GM21528 (cell line): ENCODE results near the gene TXNDC2.
A peak's percentile ranks its signal among the peaks of the same experiment; 100 is the strongest.

Experiments used
- ATAC-seq: cut with Tn5 transposase; IDR thresholded peaks from one replicate; pipeline ENCODE4 v1.9.1; 2021; ENCODE audit warnings: mild to moderate bottlenecking, moderate library complexity; ENCODE audit not compliant: unreplicated experiment, low FRiP score

Gene TXNDC2

DNA sequence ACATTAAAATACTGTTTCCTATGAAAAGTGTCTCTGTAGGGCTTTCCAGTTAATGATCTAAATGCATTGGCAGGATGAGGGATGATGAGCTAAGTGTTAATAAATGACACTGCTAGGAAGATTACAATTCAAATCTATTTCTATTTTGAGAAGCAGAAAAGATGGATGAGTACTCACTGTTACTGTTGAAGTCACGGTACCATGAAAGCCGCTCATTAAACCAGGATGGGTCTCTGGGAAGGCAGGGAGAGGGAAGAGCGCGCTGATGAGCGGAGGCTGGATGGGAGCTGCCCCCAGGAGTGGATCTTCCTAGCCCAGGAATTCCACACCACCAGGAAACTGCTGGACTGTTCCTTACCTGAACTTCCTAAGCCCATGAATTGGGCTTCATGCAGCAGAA, 27.1 kb upstream of the TXNDC2 start:
- ATAC-seq: no peak

DNA sequence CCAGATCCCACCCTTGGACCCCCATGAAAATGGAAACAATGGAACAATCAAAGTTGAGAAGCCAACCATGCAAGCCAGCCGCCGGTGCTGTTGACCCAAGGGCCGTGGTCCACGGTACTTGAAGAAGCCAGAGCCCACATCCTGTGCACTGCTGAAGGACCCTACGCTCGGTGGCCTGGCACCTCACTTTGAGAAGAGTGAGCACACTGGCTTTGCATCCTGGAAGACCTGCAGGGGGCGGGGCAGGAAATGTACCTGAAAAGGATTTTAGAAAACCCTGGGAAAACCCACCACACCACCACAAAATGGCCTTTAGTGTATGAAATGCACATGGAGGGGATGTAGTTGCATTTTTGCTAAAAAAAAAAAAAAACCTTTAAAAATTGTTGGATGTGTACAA, 26.5 kb upstream of the TXNDC2 start:
- no peak for ATAC-seq

DNA sequence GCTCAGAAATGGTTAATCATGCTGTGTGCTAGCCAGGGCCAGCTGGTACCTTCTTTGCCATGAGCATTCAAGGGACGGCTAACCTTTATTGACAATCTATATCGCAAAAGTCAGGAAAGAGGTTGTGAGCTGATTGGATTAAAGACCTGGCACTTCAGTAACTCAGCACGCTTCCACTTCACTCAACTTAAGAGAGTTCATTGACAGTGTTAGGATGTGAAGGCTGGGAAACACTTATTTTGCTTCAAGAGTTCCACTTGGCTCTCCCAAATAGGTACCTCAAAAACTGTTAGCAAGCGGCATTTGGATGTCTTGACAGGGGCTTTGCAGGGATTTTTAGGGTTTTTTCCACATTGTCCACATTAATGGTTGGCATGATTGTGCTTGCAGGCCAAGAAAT, 25.1 kb upstream of the TXNDC2 start:
- ATAC-seq: no peak

DNA sequence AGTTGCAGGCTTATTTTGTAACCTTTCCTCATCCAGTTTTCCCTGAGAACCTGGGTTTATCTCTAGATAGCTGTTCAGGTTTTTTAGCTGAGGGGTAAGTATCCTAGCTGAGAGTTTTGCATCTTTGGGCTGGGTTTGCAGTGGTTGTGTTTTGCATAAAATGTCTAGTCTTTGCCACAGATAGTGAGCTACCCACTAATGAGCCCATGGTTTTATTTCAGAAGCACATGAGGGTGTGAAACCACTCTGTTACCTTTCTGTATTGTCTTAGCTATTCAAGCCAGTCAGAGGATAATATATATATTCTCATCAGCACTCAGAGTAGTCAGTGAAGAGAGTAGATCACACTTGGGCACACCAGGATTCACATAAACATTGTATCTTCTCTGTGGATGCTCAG, 24.6 kb upstream of the TXNDC2 start:
- no peak for ATAC-seq

DNA sequence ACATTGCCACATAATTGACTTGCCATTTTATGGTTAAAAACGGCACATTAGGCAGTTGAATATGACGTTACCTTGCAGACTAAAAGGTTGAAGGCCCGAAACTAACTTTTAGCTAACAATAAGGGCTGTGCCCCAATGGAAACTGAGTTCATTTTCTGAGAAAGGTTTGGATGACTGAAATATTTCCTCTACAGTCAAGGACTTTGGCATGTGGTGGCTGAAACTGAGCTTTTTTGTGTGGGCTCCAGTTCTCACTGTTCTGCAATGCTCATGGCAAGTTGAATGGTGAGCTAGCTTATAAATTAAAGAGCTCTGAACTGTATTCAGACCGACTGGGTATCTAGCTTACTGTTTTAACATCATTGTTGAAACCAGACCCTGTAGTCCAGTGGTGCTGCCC, 23.8 kb upstream of the TXNDC2 start:
- ATAC-seq: peak; percentile 79

DNA sequence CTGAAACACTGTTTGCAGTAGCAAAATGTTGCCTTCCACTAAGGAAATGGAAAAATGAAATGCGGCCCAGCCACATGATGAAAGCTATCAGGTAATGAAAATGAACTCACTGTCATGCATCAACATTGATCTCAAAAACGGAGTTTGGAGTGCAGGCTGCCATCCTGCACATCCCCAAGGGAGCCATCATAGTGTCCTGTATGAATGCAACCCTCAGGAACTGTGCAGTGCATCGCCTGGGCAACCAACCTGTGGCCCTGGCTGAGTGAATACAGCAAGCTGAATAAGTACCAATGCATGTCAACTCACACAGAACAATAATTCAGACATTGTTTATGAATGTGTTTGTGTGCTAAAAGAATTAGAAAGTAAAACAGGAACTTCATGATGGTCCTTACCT, 23.1 kb upstream of the TXNDC2 start:
- no peak for ATAC-seq

DNA sequence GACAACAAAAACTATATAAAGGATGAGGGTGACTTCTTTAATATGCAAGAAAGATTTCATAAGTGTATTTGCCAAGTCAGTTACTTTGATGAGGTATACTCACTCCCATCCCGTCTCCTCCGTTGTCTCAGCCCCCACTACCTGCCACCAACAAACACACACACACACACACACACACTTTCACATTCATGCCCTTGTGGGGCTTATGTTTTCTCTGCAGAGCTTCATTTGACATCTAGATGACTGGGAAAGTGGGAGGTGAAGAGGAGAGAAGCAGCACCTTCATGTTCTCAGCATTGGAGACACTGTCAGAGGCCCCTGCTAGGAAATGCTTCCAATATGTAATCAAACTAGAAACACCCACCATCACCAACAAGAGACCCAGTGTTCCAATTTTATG, 22.5 kb upstream of the TXNDC2 start:
- ATAC-seq: no peak

DNA sequence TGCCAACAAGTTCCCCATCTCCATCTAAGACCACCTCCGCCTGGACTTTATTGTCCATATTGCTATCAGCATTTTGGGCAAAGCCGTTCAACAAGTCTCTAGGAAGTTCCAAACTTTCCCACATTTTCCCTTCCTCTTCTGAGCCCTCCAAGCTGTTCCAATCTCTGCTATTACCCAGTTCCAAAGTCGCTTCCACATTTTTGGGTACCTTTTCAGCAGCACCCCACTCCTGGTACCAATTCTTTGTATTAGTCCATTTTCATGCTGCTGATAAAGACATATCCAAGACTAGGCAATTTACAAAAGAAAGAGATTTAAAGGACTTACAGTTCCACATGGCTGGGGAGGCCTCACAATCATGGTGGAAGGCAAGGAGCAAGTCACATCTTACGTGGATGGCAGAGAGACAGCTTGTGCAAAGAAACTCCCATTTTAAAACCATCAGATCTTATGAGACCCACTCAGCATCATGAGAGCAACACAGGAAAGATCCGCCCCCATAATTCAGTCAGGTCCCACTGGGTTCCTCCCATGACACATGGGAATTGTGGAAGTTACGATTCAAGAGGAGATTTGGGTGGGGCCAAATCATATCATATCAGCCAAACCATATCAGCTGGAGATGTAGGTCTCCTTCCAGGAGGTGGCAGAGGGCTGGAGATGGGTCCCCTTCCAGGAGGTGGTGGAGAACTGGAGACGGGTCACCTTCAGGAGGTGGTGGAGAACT, 19.8 kb upstream of the TXNDC2 start:
- no peak for ATAC-seq

DNA sequence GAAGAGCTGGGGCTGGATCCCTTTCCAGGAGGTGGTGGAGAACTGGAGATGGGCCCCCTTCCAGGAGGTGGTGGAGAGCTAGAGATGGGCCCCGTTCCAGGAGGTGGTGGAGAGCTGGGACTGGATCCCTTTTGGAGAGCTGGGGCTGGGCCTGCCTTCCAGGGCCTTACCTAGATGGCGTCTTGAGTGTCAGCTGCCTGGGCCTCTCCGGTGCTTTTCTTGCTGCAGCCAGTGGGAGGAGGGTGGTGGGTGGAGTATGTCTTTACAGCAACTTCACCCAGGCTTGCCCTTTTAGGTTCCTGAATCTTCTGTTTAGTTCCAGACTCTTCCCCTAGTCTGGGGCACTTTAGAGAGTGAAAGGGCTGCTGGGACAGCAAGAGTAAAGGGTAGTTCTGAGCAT, 19.1 kb upstream of the TXNDC2 start:
- no peak for ATAC-seq

DNA sequence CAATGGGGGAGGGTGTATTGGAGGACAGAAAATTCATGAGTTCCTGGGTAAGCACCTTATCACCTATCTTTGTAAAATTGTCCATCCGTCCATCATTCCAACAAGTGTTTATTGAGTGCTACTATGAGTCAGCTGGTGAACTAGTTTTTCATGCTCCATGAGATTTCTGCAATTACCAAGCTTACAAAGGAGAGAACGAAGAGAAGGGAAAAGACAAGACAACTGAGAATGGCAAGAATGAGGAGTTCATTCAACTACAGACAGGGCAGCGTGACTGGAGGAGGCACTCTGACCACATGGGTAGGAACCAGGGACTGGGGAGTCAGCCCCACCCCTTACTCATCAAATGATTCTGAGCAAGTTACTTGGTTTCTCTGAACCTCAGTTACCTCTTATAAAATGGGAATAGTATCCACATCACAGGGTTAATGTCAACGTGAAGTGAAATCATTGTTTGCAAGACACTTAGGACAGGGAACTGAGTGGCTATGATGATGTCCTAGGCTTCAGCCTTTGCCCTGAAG, 18.6 kb upstream of the TXNDC2 start:
- ATAC-seq: no peak

DNA sequence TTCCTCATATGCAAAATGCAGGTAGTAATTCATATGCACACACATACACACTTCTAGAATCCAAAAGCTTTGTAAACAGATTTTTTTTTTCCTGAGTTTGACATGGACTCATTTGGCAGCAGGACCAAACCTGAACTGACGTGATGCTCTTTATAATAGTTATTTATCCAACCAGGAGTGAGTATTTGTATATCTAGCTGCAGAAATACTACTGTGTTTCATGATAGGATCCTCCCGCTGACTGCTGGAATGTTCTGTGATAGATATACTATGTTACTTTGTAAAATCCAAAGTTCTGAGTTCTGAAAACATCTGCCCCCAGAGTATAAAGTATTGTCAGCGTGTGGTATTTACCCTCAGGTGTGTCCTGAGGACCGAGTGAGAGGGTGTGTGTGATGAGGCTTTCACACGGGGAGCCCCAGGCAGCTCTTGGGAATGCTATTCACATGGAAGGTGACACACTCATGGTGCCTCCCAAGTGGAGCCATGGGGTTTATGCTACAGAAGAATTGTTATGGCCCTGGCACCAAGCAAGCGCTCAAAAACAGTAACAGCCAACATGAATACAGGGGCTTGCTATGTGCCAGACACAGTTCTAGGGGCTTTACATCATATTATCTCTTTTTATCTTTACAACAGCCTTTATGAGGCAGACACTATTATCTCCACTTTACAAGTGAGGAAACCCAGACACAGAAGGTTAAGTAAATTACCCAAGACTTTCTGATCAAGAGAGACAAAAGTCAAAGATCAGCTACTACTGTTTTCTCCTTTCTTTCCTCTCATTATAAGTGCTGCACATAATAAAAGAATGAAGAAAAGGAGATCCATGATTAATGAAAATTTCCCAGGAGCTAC, 16.7 kb upstream of the TXNDC2 start:
- ATAC-seq: no peak

DNA sequence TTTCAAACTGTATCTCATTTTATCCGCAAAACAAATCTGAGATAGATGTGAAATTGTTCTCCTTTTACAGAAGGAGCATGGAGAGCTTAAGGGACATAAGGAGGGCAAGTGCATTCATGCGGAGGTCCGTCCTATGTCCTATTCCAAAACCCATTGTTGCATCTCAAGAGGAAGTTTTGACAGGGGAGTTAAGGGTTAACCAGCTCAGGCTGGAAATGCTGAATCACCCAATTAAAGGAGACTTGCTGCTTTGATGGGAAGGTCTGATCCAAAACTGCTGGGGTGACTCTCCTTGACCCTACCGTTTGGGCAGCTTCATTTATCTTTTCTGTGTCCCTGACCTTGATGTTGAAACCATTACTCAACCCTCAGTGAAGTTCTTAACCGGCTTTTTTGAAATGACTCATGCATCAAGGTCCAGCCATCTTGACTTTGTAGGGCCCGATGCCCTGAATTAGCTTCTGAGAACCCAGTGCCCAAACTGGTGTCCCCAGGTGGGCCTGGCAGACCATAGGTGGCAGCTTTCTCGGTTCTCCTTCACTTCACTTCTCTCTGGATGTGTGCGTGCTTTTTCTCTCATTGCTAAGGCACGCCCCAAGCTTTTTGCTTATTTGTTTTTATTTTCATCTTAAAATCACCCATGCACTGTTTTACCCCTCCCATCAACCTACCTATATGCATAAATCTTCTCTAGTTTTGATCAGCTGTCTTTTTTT, 15.9 kb upstream of the TXNDC2 start:
- ATAC-seq: peak; percentile 61

DNA sequence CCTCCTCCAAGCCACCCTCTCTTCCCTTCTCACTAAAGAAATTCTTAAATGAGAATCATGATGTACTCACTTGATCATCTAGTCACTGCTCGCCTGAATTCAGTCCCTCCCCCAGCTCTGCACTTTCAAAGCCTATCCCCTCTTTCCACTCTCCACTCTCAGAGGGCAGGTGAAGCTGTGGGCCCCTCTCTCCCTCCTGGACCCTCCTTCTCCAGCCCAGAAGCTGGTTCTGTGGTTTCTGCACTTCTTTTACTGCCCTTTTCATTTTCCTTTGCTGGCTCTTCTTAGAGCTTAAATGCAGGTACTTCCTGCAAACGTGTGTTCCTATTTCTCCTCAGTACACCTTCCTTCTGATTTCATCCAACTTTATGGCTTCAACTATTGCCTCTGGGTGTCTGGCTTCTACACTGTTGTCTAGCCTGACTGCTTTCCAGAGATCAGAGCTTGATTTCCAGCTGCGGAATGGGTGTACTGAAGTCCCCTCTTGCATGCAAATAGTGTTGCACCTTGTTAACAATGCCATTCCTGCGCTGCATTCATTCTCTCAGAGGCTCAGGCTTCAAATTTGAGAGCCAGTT, 15.3 kb upstream of the TXNDC2 start:
- peak; percentile 23 for ATAC-seq

DNA sequence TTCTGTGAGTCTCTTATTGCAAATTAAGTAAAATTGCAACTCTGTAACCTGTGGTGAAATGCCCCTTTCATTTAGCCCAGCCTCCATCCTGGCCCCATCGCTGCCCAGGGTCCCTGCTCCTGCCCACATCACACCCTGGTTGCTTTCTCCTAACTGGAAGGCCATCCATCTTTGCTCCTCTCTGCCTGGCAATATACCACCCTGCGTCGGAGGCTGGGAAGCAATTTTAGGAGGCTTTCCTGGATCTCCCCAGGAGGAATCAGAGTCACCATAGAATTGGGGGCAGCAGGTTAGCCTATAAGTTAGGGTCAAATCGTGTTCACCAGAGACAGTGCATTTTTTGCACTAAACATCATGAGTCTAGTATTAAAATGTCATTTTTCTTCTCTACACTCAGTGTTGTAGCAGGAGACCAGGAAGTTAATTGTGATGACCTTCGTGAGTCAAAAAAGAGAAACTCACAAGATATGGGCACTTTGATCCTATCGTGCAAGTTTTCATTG, 14.5 kb upstream of the TXNDC2 start:
- no peak for ATAC-seq

DNA sequence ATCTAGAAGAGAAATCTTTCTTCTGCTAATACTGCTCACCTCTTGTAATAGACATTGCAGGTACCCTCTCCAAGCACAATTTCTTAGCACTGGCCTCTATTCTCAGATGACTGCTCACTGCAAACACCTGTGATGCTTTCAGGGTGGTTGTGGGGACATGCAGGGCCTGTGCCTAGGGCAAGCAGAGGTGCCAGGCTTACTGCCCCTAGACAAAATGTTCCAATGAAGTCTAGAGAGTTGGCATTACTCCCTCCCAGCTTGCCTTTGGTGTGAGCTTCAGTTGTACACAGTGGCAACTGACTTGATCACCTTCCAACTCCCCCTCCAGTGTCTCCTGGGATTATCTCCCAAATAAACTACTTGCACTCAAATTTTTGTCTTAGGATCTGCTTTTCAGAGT, 12.9 kb upstream of the TXNDC2 start:
- ATAC-seq: no peak

DNA sequence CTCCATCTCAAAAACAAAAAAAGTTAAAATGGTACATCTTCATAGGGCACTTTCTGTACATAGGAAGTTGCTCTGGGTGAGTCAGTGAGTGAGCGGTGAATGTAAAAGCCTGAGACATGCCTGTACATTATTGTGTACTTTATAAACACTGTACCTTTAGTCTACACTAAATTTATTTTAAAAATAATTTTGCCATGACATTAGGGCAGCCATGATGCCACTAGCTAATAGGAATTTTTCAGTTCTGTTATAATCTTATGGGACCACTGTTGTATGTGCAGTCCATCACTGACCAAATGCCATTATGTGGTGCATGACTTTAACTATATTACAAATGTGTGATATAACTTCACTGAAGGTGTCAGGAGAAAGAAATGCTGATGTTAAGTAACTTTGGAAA, 11.0 kb upstream of the TXNDC2 start:
- no peak for ATAC-seq

DNA sequence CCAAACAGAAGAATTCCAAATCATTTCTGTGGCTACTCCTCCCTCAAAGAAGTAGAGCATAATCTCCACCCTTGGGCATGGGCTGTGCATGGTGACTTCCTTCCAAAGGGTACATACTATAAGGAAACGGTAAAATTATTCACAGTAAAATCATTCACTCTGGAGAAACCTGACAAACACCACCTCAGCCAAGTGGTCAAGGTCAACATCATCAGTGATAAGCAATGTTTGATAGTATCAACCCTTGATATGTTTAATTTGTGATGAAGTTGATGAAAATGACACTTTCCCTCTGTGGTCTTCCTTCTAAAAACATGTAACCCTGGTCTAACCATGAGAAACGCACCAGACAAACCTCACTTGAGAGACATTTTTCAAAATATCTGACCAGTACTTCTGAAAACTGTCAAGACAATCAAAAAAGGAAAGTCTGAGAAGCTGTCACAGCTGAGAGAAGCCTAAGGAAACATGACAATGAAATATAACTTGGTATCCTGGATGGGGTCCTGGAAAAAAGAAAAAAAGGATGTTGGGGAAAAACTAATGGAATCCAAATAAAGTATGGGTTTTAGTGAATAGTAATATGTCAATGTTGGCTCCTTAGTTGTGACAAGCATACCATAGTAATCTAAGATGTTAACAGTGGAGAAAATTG, 9.4 kb upstream of the TXNDC2 start:
- ATAC-seq: no peak

DNA sequence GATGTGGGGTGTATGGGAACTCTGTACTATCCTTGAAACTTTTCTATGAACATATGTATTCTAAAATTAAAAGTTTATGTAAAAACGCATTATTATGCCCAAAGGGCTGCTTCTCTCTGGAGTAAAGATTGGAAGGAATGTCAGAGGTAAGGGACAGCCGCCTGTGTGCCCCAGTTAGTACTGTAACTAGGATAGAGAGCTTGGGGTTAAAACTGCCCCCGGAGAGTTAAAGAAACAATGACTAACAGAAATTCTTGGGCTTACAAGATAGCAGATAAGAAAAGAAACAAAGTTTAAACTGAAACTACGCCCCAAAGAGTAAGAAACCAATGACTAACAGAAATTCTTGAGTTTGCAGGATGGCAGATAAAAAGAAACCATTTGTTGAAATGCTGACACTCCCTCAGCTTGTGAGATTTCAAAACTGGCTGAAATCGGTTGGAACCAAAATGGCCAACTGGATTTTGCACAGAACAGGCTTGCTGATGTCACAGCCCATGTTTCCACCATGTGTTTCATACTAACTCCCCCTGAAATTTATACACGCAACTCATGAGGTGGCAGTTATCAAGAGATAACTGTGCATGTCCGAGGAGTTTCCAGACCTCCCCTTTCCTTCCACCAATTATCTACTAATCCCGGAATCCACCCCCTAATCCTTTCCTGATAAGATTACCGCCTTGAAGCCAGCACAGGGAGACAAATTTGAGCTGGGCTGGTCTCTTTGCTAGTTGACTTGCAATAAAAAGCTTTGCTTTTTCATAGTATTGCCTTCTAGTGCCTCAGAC, 8.7 kb upstream of the TXNDC2 start:
- ATAC-seq: no peak

DNA sequence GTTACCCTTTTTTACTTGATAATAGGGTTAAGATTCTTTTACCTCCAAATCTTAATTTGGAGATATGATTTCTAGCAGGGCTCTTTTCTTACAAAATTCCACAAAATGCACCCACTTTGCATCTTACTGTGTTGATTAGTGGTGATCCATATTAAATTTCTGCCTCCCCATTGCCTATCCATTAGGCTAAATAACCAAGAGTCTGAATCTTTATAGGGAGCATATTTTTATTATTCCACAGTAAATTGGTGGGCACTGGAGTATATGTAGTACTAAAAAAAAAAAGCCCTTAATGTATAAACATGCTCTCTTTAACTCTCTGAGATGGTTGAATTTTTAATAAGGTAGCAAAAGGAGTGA, 8.1 kb upstream of the TXNDC2 start:
- ATAC-seq: no peak
